Mesenchymal stem cell (in vitro differentiated cells and primary cell): ENCODE results near the gene VGLL4.

Source experiments
- DNase-seq: peaks from one replicate; pipeline ENCODE4 v3.0.0-alpha.2; 2013
- H2AFZ ChIP-seq: one replicate; pipeline ENCODE4 v1.6.1; 2013; ENCODE audit warnings: low read depth, mild to moderate bottlenecking, control low read depth, inconsistent platforms, low read length, moderate library complexity
- H2AK5ac ChIP-seq: 2 replicates; pipeline ENCODE4 v1.6.1; 2013; ENCODE audit warnings: low read length, moderate library complexity, mild to moderate bottlenecking, inconsistent platforms; ENCODE audit not compliant: severe bottlenecking
- H2BK120ac ChIP-seq: one replicate; pipeline ENCODE4 v1.6.1; 2013; ENCODE audit warnings: low read depth, mild to moderate bottlenecking, inconsistent platforms, low read length, moderate library complexity
- H2BK12ac ChIP-seq, 2 experiments: one replicate each; pipeline ENCODE4 v1.6.1; 2013; ENCODE audit warnings: inconsistent platforms in 2 of 2, low read length in 2 of 2, mild to moderate bottlenecking in 2 of 2, moderate library complexity in 2 of 2, control low read depth in 1 of 2
- H2BK15ac ChIP-seq: one replicate; pipeline ENCODE4 v1.6.1; 2013; ENCODE audit warnings: mild to moderate bottlenecking, low read depth, inconsistent platforms; ENCODE audit not compliant: poor library complexity, severe bottlenecking
- H2BK5ac ChIP-seq: 2 replicates; pipeline ENCODE4 v1.6.1; 2013; ENCODE audit warnings: low read depth, mild to moderate bottlenecking, low read length, control low read depth, inconsistent platforms; ENCODE audit not compliant: poor library complexity, severe bottlenecking
- H3K14ac ChIP-seq, 2 experiments: one replicate each; pipeline ENCODE4 v1.6.1; 2013; ENCODE audit warnings: inconsistent platforms in 2 of 2, low read length in 2 of 2, control low read depth in 1 of 2, mild to moderate bottlenecking in 1 of 2, moderate library complexity in 1 of 2
- H3K18ac ChIP-seq, 2 experiments: one replicate each; pipeline ENCODE4 v1.6.1; 2013; ENCODE audit warnings: inconsistent platforms in 2 of 2, low read length in 2 of 2, control low read depth in 1 of 2, low read depth in 1 of 2, mild to moderate bottlenecking in 1 of 2
- H3K23ac ChIP-seq, 2 experiments: one replicate each; pipeline ENCODE4 v1.6.1; 2013; ENCODE audit warnings: inconsistent platforms in 2 of 2, low read length in 2 of 2, mild to moderate bottlenecking in 2 of 2, moderate library complexity in 2 of 2, control low read depth in 1 of 2
- H3K27ac ChIP-seq: 2 replicates; pipeline ENCODE4 v1.5.1; 2013; ENCODE audit warnings: mild to moderate bottlenecking, moderate library complexity, low read length, control low read depth, inconsistent platforms; ENCODE audit not compliant: poor library complexity, severe bottlenecking
- H3K27me3 ChIP-seq, 2 experiments: 2 replicates each; pipeline versions ENCODE4 v1.6.1 to v1.7.0; 2013; ENCODE audit warnings: low read length in 2 of 2, mild to moderate bottlenecking in 2 of 2, moderate library complexity in 2 of 2, control low read depth in 1 of 2, inconsistent platforms in 1 of 2; ENCODE audit not compliant: control insufficient read depth in 1 of 2, insufficient read depth in 1 of 2
- H3K36me3 ChIP-seq, 2 experiments: 2 replicates each; pipeline versions ENCODE4 v1.6.1 to v1.7.0; 2013; ENCODE audit warnings: low read length in 2 of 2, control low read depth in 1 of 2, inconsistent platforms in 1 of 2, low read depth in 1 of 2, mild to moderate bottlenecking in 1 of 2; ENCODE audit not compliant: insufficient read depth in 2 of 2, control insufficient read depth in 1 of 2
- H3K4ac ChIP-seq, 2 experiments: one replicate each; pipeline ENCODE4 v1.6.1; 2013; ENCODE audit warnings: inconsistent platforms in 2 of 2, low read length in 2 of 2, mild to moderate bottlenecking in 2 of 2, moderate library complexity in 2 of 2, control low read depth in 1 of 2, low read depth in 1 of 2
- H3K4me1 ChIP-seq: 2 replicates; pipeline ENCODE4 v1.6.1; 2013; ENCODE audit warnings: low read depth, low read length, control low read depth; ENCODE audit not compliant: control insufficient read depth, insufficient read depth
- H3K4me2 ChIP-seq: 2 replicates; pipeline ENCODE4 v1.6.1; 2013; ENCODE audit warnings: low read length, mild to moderate bottlenecking, inconsistent platforms; ENCODE audit not compliant: poor library complexity, severe bottlenecking
- H3K4me3 ChIP-seq, 2 experiments: 2 replicates each; pipeline versions ENCODE4 v1.5.1 to v1.7.0; 2013; ENCODE audit warnings: low read length in 2 of 2, mild to moderate bottlenecking in 2 of 2, control low read depth in 1 of 2, low read depth in 1 of 2; ENCODE audit not compliant: insufficient read depth in 1 of 2
- H3K79me1 ChIP-seq: replicated peaks from 2 replicates; pipeline ENCODE4 v1.6.1; 2013; ENCODE audit warnings: mild to moderate bottlenecking, control low read depth, low read length, inconsistent platforms; ENCODE audit not compliant: poor library complexity, severe bottlenecking
- H3K9ac ChIP-seq: 2 replicates; pipeline ENCODE4 v1.7.0; 2013; ENCODE audit warnings: mild to moderate bottlenecking, low read length, moderate library complexity
- H3K9me3 ChIP-seq: 2 replicates; pipeline ENCODE4 v1.7.0; 2013; ENCODE audit warnings: mild to moderate bottlenecking, low read length; ENCODE audit not compliant: control insufficient read depth
- H4K8ac ChIP-seq: one replicate; pipeline ENCODE4 v1.6.1; 2013; ENCODE audit warnings: inconsistent platforms, mild to moderate bottlenecking, low read length, moderate library complexity
- H4K91ac ChIP-seq: one replicate; pipeline ENCODE4 v1.6.1; 2013; ENCODE audit warnings: mild to moderate bottlenecking, low read length, inconsistent platforms
- WGBS: methylation state at CpG from one replicate; pipeline ENCODE4 v1.1.7; 2013; ENCODE audit warnings: mixed read lengths; 5-methylcytosine and 5-hydroxymethylcytosine counted together

Gene VGLL4

DNA sequence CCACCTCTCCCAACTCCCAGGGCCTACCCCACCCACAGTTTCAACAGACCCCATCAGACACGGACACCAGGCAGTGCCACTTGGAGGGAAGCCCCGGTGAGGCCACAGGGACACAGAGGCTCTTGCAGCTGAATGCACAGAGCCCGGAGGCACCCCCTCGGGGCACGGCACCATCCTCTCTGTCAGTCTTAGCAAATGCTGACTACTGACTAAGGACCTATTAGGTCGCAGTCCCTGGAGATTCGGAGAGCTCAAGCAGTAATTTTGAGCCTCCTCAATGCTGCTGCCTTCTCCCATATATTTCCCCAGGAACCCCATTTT lies 79.9 kb downstream of the VGLL4 start:
- Histone ChIP-seq H3K27ac (no peak overlapping the region), H3K4me2 (no peak overlapping the region), H4K91ac (no peak overlapping the region), H3K18ac (no peak overlapping the region), H2BK15ac (no peak overlapping the region), H3K4ac (no peak overlapping the region), H3K9me3 (no peaks in the 10 kb centered on the region), H3K14ac (no peak overlapping the region), H3K23ac (no peak overlapping the region), H3K4me3 (no peak overlapping the region), H3K27me3 (no peaks in the 10 kb centered on the region), H2AFZ (no peak overlapping the region), H3K79me1 (peaks cover 26% of the 10 kb centered on the region), H4K8ac (no peak overlapping the region), H3K4me1 (peaks cover 62% of the 10 kb centered on the region), H3K9ac (peak overlapping the region; percentile 24), H2BK120ac (no peak overlapping the region), H3K36me3 (peaks cover 77 to 78% of the 10 kb centered on the region in 2 experiments), H2BK5ac (no peak overlapping the region), H2BK12ac (peak overlapping the region in 1 of 2 experiments; percentile 15), H2AK5ac (no peak overlapping the region)
- WGBS: 95% methylated on average over 7 of the region's 7 CpGs
- DNase-seq: no peak

- Histone ChIP-seq H3K27me3 (no peaks in the 10 kb centered on the region), H3K4me3 (no peak overlapping the region), H3K18ac (peak overlapping the region; percentile 8 to 43), H4K91ac (no peak overlapping the region), H3K9me3 (no peaks in the 10 kb centered on the region), H3K14ac (no peak overlapping the region), H3K4ac (no peak overlapping the region), H2BK120ac (no peak overlapping the region), H3K27ac (no peak overlapping the region), H2BK12ac (no peak overlapping the region), H2BK5ac (no peak overlapping the region), H3K79me1 (peaks cover 28% of the 10 kb centered on the region), H4K8ac (no peak overlapping the region), H2BK15ac (no peak overlapping the region), H2AK5ac (no peak overlapping the region), H3K36me3 (peaks cover 82 to 84% of the 10 kb centered on the region in 2 experiments), H3K4me1 (peaks cover 64% of the 10 kb centered on the region), H3K9ac (no peak overlapping the region), H3K23ac (no peak overlapping the region), H3K4me2 (no peak overlapping the region), H2AFZ (no peak overlapping the region)
- no peak for DNase-seq
- 93% methylated on average over 16 of the region's 16 CpGs for WGBS
These were observed 80.4 kb downstream of the VGLL4 start for GRCh38 chr3:11563159-11563864.

- Histone ChIP-seq H2BK120ac (no peak overlapping the region), H2AK5ac (peak overlapping the region; percentile 32), H3K23ac (no peak overlapping the region), H2BK5ac (no peak overlapping the region), H3K14ac (peak overlapping the region in 1 of 2 experiments; percentile 73), H3K9me3 (no peaks in the 10 kb centered on the region), H3K36me3 (peaks cover 83 to 91% of the 10 kb centered on the region in 2 experiments), H3K79me1 (peaks cover 28% of the 10 kb centered on the region), H3K27ac (no peak overlapping the region), H2BK12ac (peak overlapping the region in 1 of 2 experiments; percentile 59), H3K4me3 (no peak overlapping the region), H2AFZ (no peak overlapping the region), H3K9ac (no peak overlapping the region), H3K4me2 (no peak overlapping the region), H4K8ac (peak overlapping the region; percentile 56), H3K27me3 (no peaks in the 10 kb centered on the region), H4K91ac (peak overlapping the region; percentile 63), H3K4me1 (peaks cover 58% of the 10 kb centered on the region), H3K18ac (peak overlapping the region; percentile 16 to 64), H3K4ac (peak overlapping the region in 1 of 2 experiments; percentile 64), H2BK15ac (no peak overlapping the region)
- DNase-seq: no peak
- WGBS: 97% methylated on average over 17 of the region's 17 CpGs
These were observed 81.3 kb downstream of the VGLL4 start for GRCh38 chr3:11562277-11562881.

GRCh38 chr3:11560746-11561145 lies 83.0 kb downstream of the VGLL4 start:
- H2AK5ac ChIP-seq: no peak overlapping the region
- no peak overlapping the region for H3K4me3 ChIP-seq
- no peak overlapping the region for H4K8ac ChIP-seq
- H3K36me3 ChIP-seq: peaks cover 78 to 88% of the 10 kb centered on the region in 2 experiments
- WGBS: 63% methylated on average over 12 of the region's 12 CpGs
- peak; percentile 87 for DNase-seq
- no peak overlapping the region for H3K23ac ChIP-seq
- no peaks in the 10 kb centered on the region for H3K27me3 ChIP-seq
- H3K18ac ChIP-seq: peak overlapping the region; percentile 72
- H2BK120ac ChIP-seq: no peak overlapping the region
- no peak overlapping the region for H2BK15ac ChIP-seq
- peaks cover 61% of the 10 kb centered on the region for H3K4me1 ChIP-seq
- no peak overlapping the region for H2AFZ ChIP-seq
- H3K27ac ChIP-seq: peak overlapping the region; percentile 43
- H3K14ac ChIP-seq: no peak overlapping the region
- peak overlapping the region; percentile 28 to 37 for H2BK12ac ChIP-seq
- H3K4ac ChIP-seq: no peak overlapping the region
- no peak overlapping the region for H3K9ac ChIP-seq
- H3K4me2 ChIP-seq: no peak overlapping the region
- H4K91ac ChIP-seq: peak overlapping the region; percentile 54
- no peak overlapping the region for H2BK5ac ChIP-seq
- no peaks in the 10 kb centered on the region for H3K9me3 ChIP-seq
- peaks cover 30% of the 10 kb centered on the region for H3K79me1 ChIP-seq
